Measurements from ENCODE around the gene ORC3.

DNA sequence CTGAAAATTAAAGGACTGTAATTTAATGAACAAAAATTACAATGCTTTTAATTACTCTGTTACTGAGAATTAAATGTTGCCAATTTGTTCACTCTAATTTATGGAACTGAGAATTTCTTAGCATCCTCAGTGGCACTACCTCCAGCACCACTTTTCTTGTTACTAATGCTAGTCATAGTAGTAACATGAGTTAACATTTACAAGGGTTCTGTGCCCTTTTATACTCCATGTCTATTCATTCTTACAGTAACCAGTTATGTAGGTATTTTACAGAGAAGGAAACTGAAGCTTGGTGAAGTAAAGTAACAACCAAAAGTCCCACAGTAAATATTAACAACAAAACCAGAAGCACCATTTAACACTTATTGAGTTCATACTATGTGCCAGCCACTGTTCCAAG is 34.4 kb upstream of the ORC3 start:
- TF ChIP-seq, protein P1, sequence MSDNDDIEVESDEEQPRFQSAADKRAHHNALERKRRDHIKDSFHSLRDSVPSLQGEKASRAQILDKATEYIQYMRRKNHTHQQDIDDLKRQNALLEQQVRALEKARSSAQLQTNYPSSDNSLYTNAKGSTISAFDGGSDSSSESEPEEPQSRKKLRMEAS (IDR thresholded peaks at IDR 0.05; ENCODE audit: insufficient read depth, insufficient read length), result no peak
- no peak for TF ChIP-seq CTCF (IDR thresholded peaks at IDR 0.05; ENCODE audit: extremely low read depth in 1 of 2, insufficient read depth in 1 of 2, low read depth in 1 of 2, low read length in 2 of 2)
- TF ChIP-seq EZH2 (IDR thresholded peaks at IDR 0.05; ENCODE audit: borderline replicate concordance, low read depth, low read length, severe bottlenecking), result no peak
- TF ChIP-seq POLR2A (IDR thresholded peaks at IDR 0.05; ENCODE audit: low read depth, low read length), result no peak
- no peak for TF ChIP-seq POLR2AphosphoS5 (IDR thresholded peaks at IDR 0.05; ENCODE audit: insufficient read depth, low read depth, low read length)
